SU-DHL-6 (cell line): Measurements from ENCODE around the gene SLC7A5.
"Not testable (repeated sequence)": the region's sequence is repeated elsewhere in the genome, so short reads cannot be mapped to it uniquely, and the experiment has no call there.

Experiments used
- H2AFZ ChIP-seq: fragments of 200-600 bp; sonication (generic); 2 replicates; pipeline ENCODE4 v1.6.1; 2014; ENCODE audit warnings: low read depth, mild to moderate bottlenecking, moderate library complexity, mixed read lengths, antibody characterized with exemption, low read length; ENCODE audit not compliant: severe bottlenecking
- H3F3A ChIP-seq: fragments of 200-600 bp; shearing (Covaris generic); 2 replicates; pipeline ENCODE4 v1.6.0; 2016; ENCODE audit warnings: antibody characterized with exemption, mild to moderate bottlenecking; ENCODE audit not compliant: insufficient read depth
- H3K27ac ChIP-seq: fragments of 200-600 bp; sonication (generic); 2 replicates; pipeline ENCODE4 v1.5.1; 2016; ENCODE audit warnings: low read depth, mild to moderate bottlenecking, low read length, moderate library complexity, mixed read lengths
- H3K27me3 ChIP-seq: fragments of 200-600 bp; sonication (generic), shearing (Covaris generic); 2 replicates; pipeline ENCODE4 v1.6.0; 2014; ENCODE audit warnings: mild to moderate bottlenecking, low read length
- H3K36me3 ChIP-seq: fragments of 200-600 bp; sonication (generic); 2 replicates; pipeline ENCODE4 v1.6.1; 2014; ENCODE audit warnings: mild to moderate bottlenecking, low read length, mixed read lengths
- H3K4me2 ChIP-seq: fragments of 300-600, 200-600 bp; shearing (Covaris generic), sonication (generic); 2 replicates; pipeline ENCODE4 v1.6.0; 2014; ENCODE audit warnings: low read length, low read depth, mild to moderate bottlenecking; ENCODE audit not compliant: poor library complexity, severe bottlenecking
- H3K4me3 ChIP-seq: fragments of 200-600 bp; sonication (generic); 2 replicates; pipeline ENCODE4 v1.5.1; 2014; ENCODE audit warnings: antibody characterized with exemption, low read length, mild to moderate bottlenecking, mixed read lengths; ENCODE audit not compliant: insufficient read depth, poor library complexity, severe bottlenecking
- H3K79me2 ChIP-seq: fragments of 200-600 bp; sonication (generic); 2 replicates; pipeline ENCODE4 v1.6.1; 2014; ENCODE audit warnings: mild to moderate bottlenecking, low read length, moderate library complexity; ENCODE audit not compliant: insufficient read depth
- H3K9ac ChIP-seq: fragments of 200-600 bp; sonication (generic); 2 replicates; pipeline ENCODE4 v1.7.0; 2014; ENCODE audit warnings: mild to moderate bottlenecking, low read length
- H3K9me2 ChIP-seq: fragments of 200-600 bp; sonication (generic); replicated peaks from 2 replicates; pipeline ENCODE4 v1.6.1; 2014; ENCODE audit warnings: low read length; ENCODE audit not compliant: insufficient read depth
- H3K9me3 ChIP-seq: fragments of 200-600 bp; sonication (generic); 2 replicates; pipeline ENCODE4 v1.6.1; 2014; ENCODE audit warnings: low read length, mixed read lengths; ENCODE audit not compliant: insufficient read depth
- H4K20me1 ChIP-seq: fragments of 200-600 bp; sonication (generic); 2 replicates; pipeline ENCODE4 v1.6.1; 2014; ENCODE audit warnings: low read depth, mild to moderate bottlenecking, antibody characterized with exemption, low read length, moderate library complexity, mixed read lengths
- CTCF ChIP-seq: fragments of 200-600 bp; sonication (generic); IDR thresholded peaks from one replicate; pipeline ENCODE4 v1.5.1; 2017; ENCODE audit warnings: antibody characterized with exemption, mild to moderate bottlenecking, low read length, moderate library complexity; ENCODE audit not compliant: insufficient read depth, poor library complexity, severe bottlenecking
- EZH2phosphoT487 ChIP-seq: fragments of 200-600 bp; sonication (generic), shearing (Covaris generic); conservative IDR thresholded peaks from 2 replicates; pipeline ENCODE4 v1.6.1; 2018; ENCODE audit warnings: mild to moderate bottlenecking, antibody characterized with exemption, low read length, moderate library complexity, mixed read lengths

The SLC7A5 gene

GRCh38 chr16:87878704-87879103, 9.4 kb upstream of the SLC7A5 start:
- Histone ChIP-seq H3F3A (no peaks in the 10 kb centered on the region), H3K27me3 (no peaks in the 10 kb centered on the region), H3K4me3 (no peak overlapping the region), H3K9me3 (no peaks in the 10 kb centered on the region), H3K27ac (no peak overlapping the region), H4K20me1 (no peaks in the 10 kb centered on the region), H3K9ac (no peak overlapping the region), H2AFZ (no peak overlapping the region), H3K4me2 (no peak overlapping the region), H3K36me3 (no peaks in the 10 kb centered on the region), H3K79me2 (no peaks in the 10 kb centered on the region), H3K9me2 (no peaks in the 10 kb centered on the region)
- TF ChIP-seq CTCF (no peak), EZH2phosphoT487 (no peak)

GRCh38 chr16:87877942-87878507, 8.7 kb upstream of the SLC7A5 start:
- H2AFZ ChIP-seq: no peak overlapping the region
- no peaks in the 10 kb centered on the region for H3K27me3 ChIP-seq
- H3K9me2 ChIP-seq: no peaks in the 10 kb centered on the region
- no peaks in the 10 kb centered on the region for H3K79me2 ChIP-seq
- no peaks in the 10 kb centered on the region for H3K36me3 ChIP-seq
- no peak for TF ChIP-seq CTCF
- no peak for TF ChIP-seq EZH2phosphoT487
- H3F3A ChIP-seq: no peaks in the 10 kb centered on the region
- no peak overlapping the region for H3K4me3 ChIP-seq
- H3K9me3 ChIP-seq: no peaks in the 10 kb centered on the region
- no peak overlapping the region for H3K27ac ChIP-seq
- H3K9ac ChIP-seq: no peak overlapping the region
- no peaks in the 10 kb centered on the region for H4K20me1 ChIP-seq
- no peak overlapping the region for H3K4me2 ChIP-seq

DNA sequence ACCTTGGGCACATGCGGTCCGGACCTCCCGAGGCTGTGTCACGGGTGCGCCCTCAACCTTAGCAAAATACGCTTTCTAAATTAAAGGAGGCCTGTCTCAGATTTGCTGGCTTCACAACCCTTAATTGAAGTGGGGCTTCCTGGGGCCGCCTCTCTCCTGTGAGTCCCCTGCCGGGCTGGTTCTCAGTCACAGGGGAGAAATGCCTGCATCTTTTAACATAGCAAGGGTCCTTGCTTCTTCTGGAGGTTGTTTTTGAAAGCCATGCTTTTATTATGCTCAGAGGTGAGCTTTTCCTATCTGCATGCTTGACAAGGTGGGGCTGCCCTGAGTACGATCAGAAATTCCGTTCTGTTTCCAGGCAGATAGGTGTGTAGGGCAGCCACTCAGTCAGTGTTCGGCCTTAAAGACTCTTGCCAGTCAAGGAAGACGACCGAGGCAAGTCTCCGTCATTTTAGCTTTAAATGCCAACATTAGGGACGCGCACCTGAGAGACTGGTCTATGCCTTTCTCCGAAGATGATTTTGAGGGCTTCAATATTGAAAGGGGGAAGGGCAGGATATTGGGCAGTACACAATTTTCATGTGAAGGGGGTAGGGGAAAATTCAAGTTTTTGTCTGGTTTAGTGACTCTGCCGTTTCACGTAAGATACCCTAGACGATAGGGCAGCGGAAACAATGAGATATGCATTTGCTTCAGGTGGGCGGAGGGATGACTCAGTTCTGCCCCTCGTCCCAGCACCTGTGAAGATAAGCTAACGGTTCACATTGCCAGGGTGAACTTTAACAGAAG, 5.5 kb upstream of the SLC7A5 start:
- Histone ChIP-seq H3K27me3 (no peaks in the 10 kb centered on the region), H3K27ac (no peak overlapping the region), H3K9me2 (no peaks in the 10 kb centered on the region), H3K36me3 (no peaks in the 10 kb centered on the region), H3F3A (0 out of 2 replicates have a peak, but pooled peaks cover 6% of the 10 kb centered on the region), H3K9me3 (no peaks in the 10 kb centered on the region), H4K20me1 (no peaks in the 10 kb centered on the region), H3K4me3 (no peak overlapping the region), H3K9ac (no peak overlapping the region), H3K79me2 (no peaks in the 10 kb centered on the region), H2AFZ (no peak overlapping the region), H3K4me2 (peak overlapping the region; percentile 12)
- TF ChIP-seq CTCF (no peak), EZH2phosphoT487 (no peak)

- not testable (repeated sequence) for H3K4me3 ChIP-seq, H2AFZ ChIP-seq
- H3K27ac ChIP-seq: peak overlapping the region; percentile 60
These were observed 1.3 kb upstream of the SLC7A5 start for GRCh38 chr16:87870418-87871291.

DNA sequence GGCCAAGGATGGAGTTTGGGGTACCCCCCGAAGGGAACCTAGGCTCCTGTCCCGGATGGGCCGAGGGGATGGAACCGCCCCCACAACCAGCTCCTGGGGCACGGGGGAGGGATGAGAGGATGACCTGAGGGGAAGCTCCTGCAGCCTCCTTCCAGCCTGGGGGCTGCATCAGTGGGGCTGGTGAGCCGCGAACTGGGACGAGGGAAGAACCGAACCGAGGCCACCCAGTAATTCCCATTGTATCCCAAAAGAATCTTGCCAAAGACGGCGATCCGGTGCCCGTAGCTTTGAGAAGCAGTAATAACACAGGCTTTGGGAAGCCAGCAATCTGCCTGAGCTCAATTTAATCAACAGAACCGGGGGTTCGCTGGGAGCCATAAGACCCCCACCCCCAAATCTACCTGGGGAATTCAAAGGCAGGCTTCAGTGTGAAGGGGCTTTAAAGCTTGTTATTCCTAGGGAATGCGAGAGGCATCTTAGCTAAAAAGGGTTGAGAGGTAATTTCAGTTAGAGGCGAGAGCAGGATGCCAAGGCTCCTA, 641 bp upstream of the SLC7A5 start:
- not testable (repeated sequence) for H3K9ac ChIP-seq, H3K4me3 ChIP-seq, H3K27me3 ChIP-seq, H3K9me2 ChIP-seq, H2AFZ ChIP-seq, H3K9me3 ChIP-seq, H3K4me2 ChIP-seq, H3K36me3 ChIP-seq, H3K27ac ChIP-seq, H4K20me1 ChIP-seq
- Histone ChIP-seq H3K79me2 (peaks cover 41% of the 10 kb centered on the region), H3F3A (peaks cover 10% of the 10 kb centered on the region; the same call in 1 of the 2 replicates)

More at GRCh38 chr16:87870418-87871291, 1.3 kb upstream of the SLC7A5 start:
- Histone ChIP-seq H3F3A (peaks cover 10% of the 10 kb centered on the region; the same call in 1 of the 2 replicates), H3K4me2 (peak overlapping the region; percentile 3), H3K79me2 (peaks cover 34% of the 10 kb centered on the region), H3K9ac (peak overlapping the region; percentile 29; the same call in 1 of the 2 replicates)
- H3K9me3 ChIP-seq, H3K36me3 ChIP-seq, H4K20me1 ChIP-seq, H3K9me2 ChIP-seq, H3K27me3 ChIP-seq: not testable (repeated sequence)
